Epithelial cell of esophagus (primary cell): ENCODE data around the gene CLEC9A.

ENCODE experiments used
- DNase-seq: peaks from one replicate; pipeline ENCODE4 v3.0.0; 2010; ENCODE audit warnings: low read depth
- H3K4me3 ChIP-seq: 2 replicates; pipeline ENCODE4 v1.5.1; 2011; ENCODE audit warnings: mild to moderate bottlenecking, low read length, control low read depth
- TF ChIP-seq, protein P1 (sequence below): IDR thresholded peaks from 2 replicates; pipeline ENCODE4 v1.5.1; 2011; ENCODE audit warnings: low read depth, mild to moderate bottlenecking, low read length, control low read depth, inconsistent platforms; ENCODE audit not compliant: insufficient read depth; ENCODE audit errors: missing control alignments

CLEC9A gene

DNA sequence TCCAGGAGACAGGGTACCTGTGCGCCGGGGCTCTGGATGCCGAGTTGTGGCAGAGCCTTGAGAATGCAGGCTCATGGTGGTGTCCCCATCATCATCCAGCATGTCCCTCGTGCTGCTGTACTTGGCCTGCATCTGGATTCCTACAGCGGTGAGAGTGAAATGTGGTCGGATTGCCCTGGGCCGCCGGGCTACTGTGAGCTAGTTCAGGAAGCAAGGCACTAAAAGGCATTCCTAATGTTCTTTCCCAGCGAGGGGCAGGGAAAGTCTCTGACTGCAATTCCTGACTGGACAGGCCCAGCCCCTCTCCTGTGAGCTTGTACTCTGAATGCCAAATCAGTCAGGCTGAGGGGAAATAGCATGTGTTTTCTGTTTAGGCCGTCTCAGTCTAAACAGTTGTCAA, 68.3 kb downstream of the CLEC9A start, which contains the start of gene CLEC1A:
Gene CLEC1A (minus strand): TSS at position 195 of the 400 bp plus-strand sequence. CDS start 63 bp downstream, at position 132.
- DNase-seq, result no peak
- TF ChIP-seq, protein P1, sequence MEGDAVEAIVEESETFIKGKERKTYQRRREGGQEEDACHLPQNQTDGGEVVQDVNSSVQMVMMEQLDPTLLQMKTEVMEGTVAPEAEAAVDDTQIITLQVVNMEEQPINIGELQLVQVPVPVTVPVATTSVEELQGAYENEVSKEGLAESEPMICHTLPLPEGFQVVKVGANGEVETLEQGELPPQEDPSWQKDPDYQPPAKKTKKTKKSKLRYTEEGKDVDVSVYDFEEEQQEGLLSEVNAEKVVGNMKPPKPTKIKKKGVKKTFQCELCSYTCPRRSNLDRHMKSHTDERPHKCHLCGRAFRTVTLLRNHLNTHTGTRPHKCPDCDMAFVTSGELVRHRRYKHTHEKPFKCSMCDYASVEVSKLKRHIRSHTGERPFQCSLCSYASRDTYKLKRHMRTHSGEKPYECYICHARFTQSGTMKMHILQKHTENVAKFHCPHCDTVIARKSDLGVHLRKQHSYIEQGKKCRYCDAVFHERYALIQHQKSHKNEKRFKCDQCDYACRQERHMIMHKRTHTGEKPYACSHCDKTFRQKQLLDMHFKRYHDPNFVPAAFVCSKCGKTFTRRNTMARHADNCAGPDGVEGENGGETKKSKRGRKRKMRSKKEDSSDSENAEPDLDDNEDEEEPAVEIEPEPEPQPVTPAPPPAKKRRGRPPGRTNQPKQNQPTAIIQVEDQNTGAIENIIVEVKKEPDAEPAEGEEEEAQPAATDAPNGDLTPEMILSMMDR, result no peak
- H3K4me3 ChIP-seq, result no peak within 1 kb of the TSS

DNA sequence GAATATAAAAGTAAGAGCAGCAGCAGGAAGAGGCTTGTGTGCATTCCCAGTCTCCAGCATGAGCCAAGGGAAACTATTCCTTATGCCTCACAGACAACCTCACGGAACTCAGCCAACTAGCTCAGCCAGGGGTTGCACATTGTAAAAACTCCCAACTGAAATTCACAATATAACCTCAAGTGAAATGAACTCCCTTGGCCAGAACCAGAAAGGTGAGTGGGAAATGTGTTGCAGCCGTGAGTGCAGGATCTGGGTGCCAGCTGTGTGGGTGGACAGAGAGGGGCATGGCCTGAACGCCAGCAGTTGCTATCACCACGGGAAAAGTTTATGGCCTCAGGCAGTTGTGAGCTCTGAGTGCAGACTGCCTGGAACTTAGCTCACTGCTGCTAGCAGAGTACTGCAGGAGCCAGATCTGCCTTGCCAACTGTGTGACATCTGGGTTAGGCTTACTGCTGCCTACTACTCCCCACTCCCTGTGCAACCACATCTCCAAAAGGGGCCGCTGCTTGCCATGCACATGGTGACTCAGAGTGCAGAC, 70.6 kb downstream of the CLEC9A start:
- peak; percentile 66 for DNase-seq
- no peak overlapping the region for H3K4me3 ChIP-seq
- TF ChIP-seq, protein P1, result no peak

DNA sequence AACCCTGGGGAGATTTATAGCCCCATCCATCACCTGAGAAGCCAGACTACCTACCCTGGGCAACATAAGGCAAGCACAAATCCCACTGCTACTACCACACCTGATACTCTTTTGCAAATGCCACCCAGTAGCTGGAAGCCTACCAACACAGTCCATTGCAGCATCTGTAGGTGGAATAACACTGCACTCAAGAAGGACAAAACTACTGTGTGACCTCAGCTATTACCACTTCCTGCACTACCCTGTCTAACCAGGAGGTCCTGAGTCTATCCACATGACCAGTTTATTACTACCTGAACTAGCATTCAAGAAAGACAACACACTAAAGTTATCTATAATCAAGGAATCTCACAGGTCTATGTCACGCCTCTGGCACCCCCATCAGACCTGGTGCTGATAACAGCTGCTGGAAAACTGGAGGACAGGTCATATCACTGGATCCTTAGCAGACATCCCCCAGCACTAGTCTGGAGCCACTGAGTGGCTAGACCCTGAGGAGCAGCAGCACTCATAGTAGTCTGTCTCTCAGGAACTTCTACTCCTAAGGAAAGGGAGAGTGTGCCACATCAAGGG, 71.3 kb downstream of the CLEC9A start:
- DNase-seq, result no peak
- TF ChIP-seq, protein P1, result no peak
- H3K4me3 ChIP-seq, result no peak overlapping the region

DNA sequence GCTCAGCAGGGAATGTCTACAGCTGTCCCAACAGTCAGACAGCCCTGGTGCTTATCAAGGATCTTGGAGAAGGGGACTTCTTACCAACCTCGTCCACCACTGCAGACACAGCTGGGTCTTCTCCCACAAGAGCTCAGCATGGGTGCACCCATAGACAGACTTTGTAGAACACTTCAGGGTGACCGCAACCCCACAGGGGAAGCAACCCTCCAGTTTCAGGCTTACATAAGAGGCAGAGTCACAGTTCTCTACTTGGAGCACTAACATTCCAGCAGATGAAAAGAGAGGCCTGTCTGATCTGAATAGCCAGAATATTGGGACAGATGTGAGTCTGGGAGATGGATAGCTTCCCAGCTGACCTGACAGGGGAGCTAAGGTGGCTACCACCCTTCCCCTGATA, 71.8 kb downstream of the CLEC9A start:
- TF ChIP-seq, protein P1, result no peak
- no peak for DNase-seq
- no peak overlapping the region for H3K4me3 ChIP-seq

GRCh38 chr12:10110256-10110844, 79.9 kb downstream of the CLEC9A start:
- no peak overlapping the region for H3K4me3 ChIP-seq
- DNase-seq, result no peak
- TF ChIP-seq, protein P1, result no peak

GRCh38 chr12:10111451-10111850, 81.0 kb downstream of the CLEC9A start:
- DNase-seq, result no peak
- TF ChIP-seq, protein P1, result no peak
- H3K4me3 ChIP-seq, result no peak overlapping the region
